ENCODE data around the gene CD74.
A peak's percentile ranks its signal among the peaks of the same experiment; 100 is the strongest.

CD74 gene

GRCh38 chr5:150357326-150358260 lies 55.1 kb downstream of the CD74 start, which contains the start of gene TCOF1:
Gene TCOF1, plus strand, starts transcription at chr5:150357697. Its CDS starts 50 bp downstream, at chr5:150357747.
- peak; percentile 94 for DNase-seq

GRCh38 chr5:150356575-150357294 lies 56.0 kb downstream of the CD74 start:
- DNase-seq, result no peak

GRCh38 chr5:150355791-150356190 lies 56.9 kb downstream of the CD74 start:
- DNase-seq, result no peak

- no peak for DNase-seq
Observed at GRCh38 chr5:150353032-150353675, 59.6 kb downstream of the CD74 start.

- no peak for DNase-seq
Observed at GRCh38 chr5:150352244-150353031, 60.3 kb downstream of the CD74 start.

Data from HCEC 1CT (cell line).